NT2/D1 (cell line): ENCODE measurements around the gene TEX29.

Source experiments
- DNase-seq: peaks from one replicate; pipeline ENCODE4 v3.0.0-alpha.2; 2011; ENCODE audit warnings: low read depth, low spot score
- H3K27me3 ChIP-seq: 2 replicates; pipeline ENCODE4 v1.6.0; 2011; ENCODE audit warnings: mild to moderate bottlenecking; ENCODE audit not compliant: insufficient read length, insufficient read depth
- H3K36me3 ChIP-seq: 2 replicates; pipeline ENCODE4 v1.6.1; 2011; ENCODE audit warnings: mild to moderate bottlenecking, low read length, mixed read lengths; ENCODE audit not compliant: insufficient read depth, insufficient read length
- H3K4me1 ChIP-seq: 2 replicates; pipeline ENCODE4 v1.5.1; 2011; ENCODE audit not compliant: insufficient read depth, insufficient read length
- H3K4me3 ChIP-seq: 2 replicates; pipeline ENCODE4 v1.5.1; 2011; ENCODE audit warnings: low read depth; ENCODE audit not compliant: insufficient read length
- H3K9ac ChIP-seq: 2 replicates; pipeline ENCODE4 v1.6.0; 2011; ENCODE audit warnings: low read depth; ENCODE audit not compliant: insufficient read length
- H3K9me3 ChIP-seq: 2 replicates; pipeline ENCODE4 v1.5.1; 2011; ENCODE audit warnings: mild to moderate bottlenecking, low read length; ENCODE audit not compliant: insufficient read depth
- SUZ12 ChIP-seq: IDR thresholded peaks from 2 replicates; pipeline ENCODE4 v1.6.1; 2011; ENCODE audit not compliant: insufficient read length, insufficient read depth; ENCODE audit errors: extremely low read depth
- YY1 ChIP-seq: IDR thresholded peaks from 2 replicates; pipeline ENCODE4 v1.6.1; 2011; ENCODE audit not compliant: insufficient read length, insufficient read depth
- ZNF274 ChIP-seq: IDR thresholded peaks from 2 replicates; pipeline ENCODE4 v1.6.1; 2011; ENCODE audit warnings: mild to moderate bottlenecking, low read depth, low read length

TEX29 gene

DNA sequence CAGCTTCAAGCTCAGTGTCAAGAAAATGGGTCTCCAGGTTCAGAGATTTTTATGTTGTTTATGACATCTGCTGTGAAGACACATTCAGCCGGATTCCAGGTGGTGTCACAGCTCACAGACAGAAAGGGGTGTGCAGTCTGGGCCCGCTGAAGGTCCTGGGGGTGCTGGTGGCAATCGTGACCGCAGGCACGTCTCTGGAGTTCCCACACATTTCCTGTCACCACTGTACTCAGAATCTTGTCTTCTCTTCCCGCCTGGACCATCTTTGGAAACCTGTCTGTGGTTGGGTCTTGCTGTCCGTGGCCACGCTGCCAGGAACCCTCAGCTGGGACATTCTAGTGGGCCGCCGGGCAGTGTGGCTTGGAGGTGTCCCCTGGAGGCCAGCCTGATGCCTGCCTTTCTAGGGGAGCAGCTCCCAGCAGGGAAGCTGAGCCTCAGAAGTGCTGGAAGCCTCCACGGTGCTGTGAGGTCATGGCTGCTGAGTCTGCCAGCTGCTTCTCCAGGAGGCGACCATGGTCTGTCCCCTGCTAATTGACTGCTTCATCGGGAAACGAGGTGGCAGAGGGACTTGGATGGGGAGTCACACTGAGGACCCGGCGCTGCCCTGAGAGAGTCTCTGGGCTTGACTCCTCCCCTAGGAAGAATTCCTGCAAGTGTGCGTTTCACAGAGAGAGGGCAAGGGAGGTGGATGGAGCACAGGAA lies 3.7 kb downstream of the TEX29 start:
- no peak overlapping the region for H3K4me3 ChIP-seq
- peaks cover 2% of the 10 kb centered on the region for H3K4me1 ChIP-seq
- no peaks in the 10 kb centered on the region for H3K27me3 ChIP-seq
- TF ChIP-seq SUZ12 (no peak), ZNF274 (no peak), YY1 (no peak)
- no peak for DNase-seq
- no peaks in the 10 kb centered on the region for H3K36me3 ChIP-seq
- no peaks in the 10 kb centered on the region for H3K9me3 ChIP-seq
- no peak overlapping the region for H3K9ac ChIP-seq

GRCh38 chr13:111324736-111325135 lies 4.3 kb downstream of the TEX29 start:
- no peaks in the 10 kb centered on the region for H3K27me3 ChIP-seq
- no peak for TF ChIP-seq YY1
- no peak for TF ChIP-seq SUZ12
- no peak for TF ChIP-seq ZNF274

DNA sequence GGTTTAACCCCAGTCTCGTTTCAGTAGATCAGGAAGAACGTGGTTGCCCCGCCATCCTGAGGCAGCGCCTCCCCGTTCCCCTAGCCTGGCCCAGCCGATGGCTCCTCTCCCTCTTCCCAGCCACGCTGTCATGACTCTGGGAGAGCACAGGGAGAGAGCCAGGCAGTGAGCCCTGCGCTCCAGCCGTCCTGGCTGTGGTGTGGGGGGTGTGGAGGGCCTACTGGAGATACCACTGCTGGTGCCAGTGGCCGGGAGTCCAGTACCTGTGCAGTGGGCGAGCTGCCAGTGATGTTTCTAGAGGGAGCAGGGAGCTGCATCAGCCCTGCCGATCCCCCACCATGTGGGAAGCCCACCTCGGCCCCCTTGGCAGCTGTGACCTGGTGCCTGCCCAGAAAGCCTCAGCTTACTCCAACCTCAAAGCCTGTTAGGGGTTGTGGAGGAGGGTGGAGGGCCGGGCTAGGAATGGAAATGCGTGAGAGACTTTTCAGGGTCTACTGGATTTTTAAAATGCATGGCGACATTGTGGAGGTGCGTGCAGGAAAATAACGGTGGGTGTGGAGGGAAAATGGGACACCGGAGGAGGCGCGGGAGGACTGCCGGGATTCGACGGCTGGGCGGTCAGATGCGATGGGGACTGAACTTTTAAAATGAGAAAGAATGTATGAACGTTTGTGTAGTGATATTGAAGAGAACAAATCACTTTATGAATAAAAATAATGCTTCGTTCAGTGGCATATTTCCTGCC lies 4.9 kb downstream of the TEX29 start:
- Histone ChIP-seq H3K27me3 (no peaks in the 10 kb centered on the region), H3K4me3 (no peak overlapping the region), H3K4me1 (peaks cover 2% of the 10 kb centered on the region), H3K9me3 (no peaks in the 10 kb centered on the region), H3K36me3 (no peaks in the 10 kb centered on the region), H3K9ac (no peak overlapping the region)
- no peak for TF ChIP-seq SUZ12
- no peak for TF ChIP-seq YY1
- no peak for TF ChIP-seq ZNF274
- no peak for DNase-seq

More at GRCh38 chr13:111324736-111325135, 4.3 kb downstream of the TEX29 start:
- no peaks in the 10 kb centered on the region for H3K36me3 ChIP-seq
- peaks cover 2% of the 10 kb centered on the region for H3K4me1 ChIP-seq
- H3K4me3 ChIP-seq, result no peak overlapping the region
- H3K9me3 ChIP-seq, result no peaks in the 10 kb centered on the region
- no peak overlapping the region for H3K9ac ChIP-seq
- no peak for DNase-seq

GRCh38 chr13:111325941-111326620 lies 5.6 kb downstream of the TEX29 start:
- Histone ChIP-seq H3K36me3 (no peaks in the 10 kb centered on the region), H3K27me3 (no peaks in the 10 kb centered on the region), H3K9ac (no peak overlapping the region), H3K9me3 (no peaks in the 10 kb centered on the region), H3K4me1 (peaks cover 2% of the 10 kb centered on the region), H3K4me3 (no peak overlapping the region)
- no peak for DNase-seq
- no peak for TF ChIP-seq SUZ12
- no peak for TF ChIP-seq YY1
- TF ChIP-seq ZNF274, result no peak

DNA sequence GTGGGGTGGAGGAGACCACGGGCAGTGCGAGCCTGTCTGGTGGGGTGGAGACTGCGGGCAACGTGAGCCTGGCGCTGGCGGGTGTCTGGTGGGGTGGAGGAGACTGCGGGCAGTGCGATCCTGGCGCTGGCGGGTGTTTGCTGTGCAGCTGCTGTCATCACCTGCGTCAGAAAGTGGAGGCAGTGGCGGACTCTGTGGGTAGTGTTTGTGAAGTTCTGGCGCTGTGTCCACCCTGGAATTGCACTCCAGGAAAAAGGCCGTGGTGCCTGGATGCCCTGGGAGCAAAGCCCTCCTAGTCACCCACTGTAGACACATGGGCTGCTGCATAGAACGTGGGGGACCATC lies 6.2 kb downstream of the TEX29 start:
- H3K9me3 ChIP-seq, result no peaks in the 10 kb centered on the region
- H3K9ac ChIP-seq, result no peak overlapping the region
- peaks cover 2% of the 10 kb centered on the region for H3K4me1 ChIP-seq
- TF ChIP-seq ZNF274 (no peak), YY1 (no peak), SUZ12 (no peak)
- no peaks in the 10 kb centered on the region for H3K27me3 ChIP-seq
- no peak for DNase-seq
- H3K4me3 ChIP-seq, result no peak overlapping the region
- H3K36me3 ChIP-seq, result no peaks in the 10 kb centered on the region

- no peaks in the 10 kb centered on the region for H3K36me3 ChIP-seq
- no peaks in the 10 kb centered on the region for H3K27me3 ChIP-seq
- H3K4me1 ChIP-seq, result peaks cover 2% of the 10 kb centered on the region
- no peaks in the 10 kb centered on the region for H3K9me3 ChIP-seq
- no peak for DNase-seq
- TF ChIP-seq YY1, result no peak
- TF ChIP-seq ZNF274, result no peak
- no peak for TF ChIP-seq SUZ12
- no peak overlapping the region for H3K4me3 ChIP-seq
- no peak overlapping the region for H3K9ac ChIP-seq
These were observed 6.7 kb downstream of the TEX29 start for GRCh38 chr13:111326981-111327642.
